HCEC 1CT (cell line): ENCODE data around the gene CAMKV.
"Not testable (repeated sequence)": the region's sequence is repeated elsewhere in the genome, so short reads cannot be mapped to it uniquely, and the experiment has no call there.

Experiments
- DNase-seq: peaks from one replicate; pipeline ENCODE4 v3.0.0-alpha.2; 2017

Gene CAMKV

GRCh38 chr3:49869525-49870126, at the start of gene CAMKV:
Gene CAMKV (minus strand): TSS chr3:49869906. CDS start chr3:49862388, 7,518 bp downstream.
- DNase-seq = no peak

- not testable (repeated sequence) for DNase-seq
These were observed 48.3 kb upstream of the CAMKV start for GRCh38 chr3:49917806-49918590.

GRCh38 chr3:49916686-49917085, 47.0 kb upstream of the CAMKV start:
- DNase-seq = peak; percentile 49

GRCh38 chr3:49914906-49915305, 45.2 kb upstream of the CAMKV start:
- no peak for DNase-seq

- no peak for DNase-seq
These were observed 43.2 kb upstream of the CAMKV start for GRCh38 chr3:49912881-49913281.

GRCh38 chr3:49911611-49912010, 41.9 kb upstream of the CAMKV start:
- DNase-seq = no peak

GRCh38 chr3:49911124-49911420, 41.4 kb upstream of the CAMKV start:
- no peak for DNase-seq

- DNase-seq = no peak
These were observed 40.9 kb upstream of the CAMKV start for GRCh38 chr3:49910409-49911123.

- DNase-seq = no peak
These were observed 38.9 kb upstream of the CAMKV start for GRCh38 chr3:49908373-49909199.

- no peak for DNase-seq
These were observed 36.5 kb upstream of the CAMKV start for GRCh38 chr3:49906073-49906743.

GRCh38 chr3:49904448-49904847, 34.7 kb upstream of the CAMKV start:
- not testable (repeated sequence) for DNase-seq

- DNase-seq = no peak
These were observed 34.0 kb upstream of the CAMKV start, which contains the start of gene MST1R for GRCh38 chr3:49903451-49904424. Gene MST1R (minus strand): TSS chr3:49903873. CDS start chr3:49903609, 264 bp downstream.

GRCh38 chr3:49902511-49903345, 33.0 kb upstream of the CAMKV start:
- DNase-seq = no peak

GRCh38 chr3:49901366-49902339, 31.9 kb upstream of the CAMKV start:
- DNase-seq = no peak

- DNase-seq = no peak
These were observed 30.9 kb upstream of the CAMKV start for GRCh38 chr3:49900491-49901153.

- no peak for DNase-seq
These were observed 30.1 kb upstream of the CAMKV start for GRCh38 chr3:49899815-49900214.

GRCh38 chr3:49898991-49899390, 29.3 kb upstream of the CAMKV start:
- DNase-seq = no peak

- no peak for DNase-seq
These were observed 26.6 kb upstream of the CAMKV start for GRCh38 chr3:49896345-49896744.
